OCI-LY1 (cell line): ENCODE measurements around the gene KCNIP3.

ENCODE experiments used
- H2AFZ ChIP-seq: fragments of 200-600 bp; sonication (generic), shearing (Covaris generic); 2 replicates; pipeline ENCODE4 v1.6.0; 2014; ENCODE audit warnings: antibody characterized with exemption, mild to moderate bottlenecking, low read length
- H3F3A ChIP-seq: fragments of 200-600 bp; sonication (generic), shearing (Covaris generic); 2 replicates; pipeline ENCODE4 v1.6.0; 2014; ENCODE audit warnings: mild to moderate bottlenecking, antibody characterized with exemption, low read length, moderate library complexity; ENCODE audit not compliant: insufficient read depth
- H3K27ac ChIP-seq: fragments of 200-600 bp; sonication (generic); 2 replicates; pipeline ENCODE4 v1.5.1; 2014; ENCODE audit warnings: low read length, mixed run types, mild to moderate bottlenecking, low read depth; ENCODE audit not compliant: poor library complexity, severe bottlenecking
- H3K27me3 ChIP-seq: fragments of 200-600 bp; sonication (generic); 2 replicates; pipeline ENCODE4 v1.6.0; 2014; ENCODE audit warnings: antibody characterized with exemption, mild to moderate bottlenecking, low read length, moderate library complexity; ENCODE audit not compliant: insufficient read depth
- H3K36me3 ChIP-seq: fragments of 200-600 bp; sonication (generic); 2 replicates; pipeline ENCODE4 v1.6.1; 2014; ENCODE audit warnings: mild to moderate bottlenecking, antibody characterized with exemption, low read length, moderate library complexity, mixed read lengths; ENCODE audit not compliant: insufficient read depth
- H3K4me1 ChIP-seq: fragments of 200-600 bp; sonication (generic); 2 replicates; pipeline ENCODE4 v1.5.1; 2014; ENCODE audit warnings: mild to moderate bottlenecking, low read length, moderate library complexity; ENCODE audit not compliant: insufficient read depth, severe bottlenecking
- H3K4me2 ChIP-seq: fragments of 200-600 bp; sonication (generic), shearing (Covaris generic); 2 replicates; pipeline ENCODE4 v1.6.1; 2014; ENCODE audit warnings: low read length
- H3K4me3 ChIP-seq: fragments of 200-600 bp; sonication (generic); 2 replicates; pipeline ENCODE4 v1.5.1; 2014; ENCODE audit warnings: low read length, low read depth, mild to moderate bottlenecking, mixed read lengths; ENCODE audit not compliant: poor library complexity, severe bottlenecking
- H3K79me2 ChIP-seq: fragments of 200-600 bp; shearing (Covaris generic); 2 replicates; pipeline ENCODE4 v1.6.1; 2016; ENCODE audit warnings: mixed run types, low read length, mixed read lengths; ENCODE audit not compliant: insufficient read depth
- H3K9ac ChIP-seq: fragments of 200-600 bp; sonication (generic), shearing (Covaris generic); 2 replicates; pipeline ENCODE4 v1.6.1; 2014; ENCODE audit warnings: mild to moderate bottlenecking, low read length, mixed read lengths
- H3K9me2 ChIP-seq: fragments of 200-600 bp; sonication (generic), shearing (Covaris generic); 2 replicates; pipeline ENCODE4 v1.6.1; 2014; ENCODE audit warnings: low read depth, mild to moderate bottlenecking, low read length, mixed read lengths
- H3K9me3 ChIP-seq: fragments of 200-600 bp; shearing (Covaris generic); 2 replicates; pipeline ENCODE4 v1.6.1; 2014; ENCODE audit warnings: low read length, mixed read lengths
- H4K20me1 ChIP-seq: fragments of 200-600 bp; sonication (generic), shearing (Covaris generic); 2 replicates; pipeline ENCODE4 v1.6.0; 2016; ENCODE audit warnings: mild to moderate bottlenecking, low read length; ENCODE audit not compliant: insufficient read depth
- CTCF ChIP-seq: fragments of 200-600 bp; sonication (generic), shearing (Covaris generic); IDR thresholded peaks from 2 replicates; pipeline ENCODE4 v1.5.1; 2017; ENCODE audit warnings: mild to moderate bottlenecking, antibody characterized with exemption, low read length, moderate library complexity, mixed read lengths
- EZH2 ChIP-seq: fragments of 200-600 bp; sonication (generic), shearing (Covaris generic); IDR thresholded peaks from 2 replicates; pipeline ENCODE4 v1.8.0; 2017; ENCODE audit warnings: borderline replicate concordance, mixed run types, mild to moderate bottlenecking, antibody characterized with exemption, low read length, moderate library complexity, mixed read lengths

Gene KCNIP3

DNA sequence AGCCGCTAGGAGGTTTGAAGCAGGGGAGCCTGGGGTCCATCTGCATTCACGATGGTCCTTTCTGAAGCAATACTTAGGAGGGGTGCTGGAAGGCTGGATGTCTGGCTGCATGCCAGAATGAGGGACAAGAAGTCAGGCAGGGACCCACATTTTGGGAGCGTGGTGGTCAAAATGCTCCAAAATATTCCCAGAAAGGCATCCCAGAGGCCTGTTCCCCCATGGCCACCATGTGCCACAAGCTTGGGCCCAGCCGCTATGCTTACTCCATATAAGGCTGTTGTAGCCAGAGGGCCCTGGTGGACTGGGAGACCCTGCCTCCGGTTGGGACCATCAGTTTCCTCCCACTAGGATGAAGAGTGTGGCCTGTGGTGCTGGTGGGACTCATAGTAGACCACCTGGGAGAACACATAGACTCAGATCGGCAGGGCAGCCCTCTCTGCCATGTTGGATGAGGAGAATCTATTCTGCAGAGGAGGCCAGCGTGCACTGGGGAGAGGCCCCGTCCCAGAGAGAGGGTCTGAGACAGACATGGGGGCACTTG lies 26.5 kb upstream of the KCNIP3 start:
- no peak overlapping the region for H3K27ac ChIP-seq

DNA sequence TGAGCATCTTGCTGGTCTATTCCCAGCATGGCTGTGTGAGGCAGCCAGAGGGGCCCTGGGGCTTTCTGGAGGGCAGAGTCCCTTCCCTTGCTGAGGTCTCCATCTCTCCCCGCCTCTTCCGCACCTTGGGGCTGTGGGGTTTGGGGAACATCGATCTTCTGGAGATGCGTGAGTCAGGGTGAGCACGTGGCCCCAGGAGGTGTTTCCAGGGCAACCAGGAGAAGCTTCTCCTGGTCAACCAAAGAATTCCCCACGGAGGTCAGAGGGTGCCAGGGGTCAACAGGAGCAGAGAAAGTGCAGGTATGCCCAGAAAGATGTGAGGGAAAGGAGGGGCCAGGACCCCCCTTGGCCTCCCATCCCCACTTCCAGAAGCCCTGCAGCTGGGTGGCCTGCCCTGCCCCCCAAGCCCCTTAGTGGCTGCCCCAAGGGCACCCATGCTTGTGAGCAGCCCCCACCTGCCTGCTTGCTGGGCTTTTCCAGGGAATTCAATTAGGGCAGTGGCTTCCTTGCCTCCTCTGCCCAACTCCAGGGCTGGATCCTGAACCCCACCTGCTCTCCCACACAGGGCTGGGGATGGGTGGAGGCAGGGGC lies 25.7 kb upstream of the KCNIP3 start:
- Histone ChIP-seq H3F3A (no peaks in the 10 kb centered on the region), H4K20me1 (no peaks in the 10 kb centered on the region), H3K9ac (no peak overlapping the region), H3K79me2 (no peaks in the 10 kb centered on the region), H3K4me2 (no peak overlapping the region), H3K9me3 (no peaks in the 10 kb centered on the region), H3K4me3 (no peak overlapping the region), H2AFZ (no peak overlapping the region), H3K27ac (no peak overlapping the region), H3K9me2 (no peaks in the 10 kb centered on the region), H3K27me3 (no peaks in the 10 kb centered on the region; the same call in 1 of the 2 replicates), H3K4me1 (no peaks in the 10 kb centered on the region), H3K36me3 (no peaks in the 10 kb centered on the region)
- TF ChIP-seq CTCF (no peak), EZH2 (no peak)

More for the DNA sequence above, 26.5 kb upstream of the KCNIP3 start:
- no peaks in the 10 kb centered on the region for H3F3A ChIP-seq
- H3K27me3 ChIP-seq: no peaks in the 10 kb centered on the region; the same call in 1 of the 2 replicates
- no peak overlapping the region for H3K4me3 ChIP-seq
- H3K9me2 ChIP-seq: no peaks in the 10 kb centered on the region
- H4K20me1 ChIP-seq: no peaks in the 10 kb centered on the region
- no peak overlapping the region for H3K9ac ChIP-seq
- no peaks in the 10 kb centered on the region for H3K36me3 ChIP-seq
- no peaks in the 10 kb centered on the region for H3K79me2 ChIP-seq
- no peaks in the 10 kb centered on the region for H3K9me3 ChIP-seq
- TF ChIP-seq CTCF: no peak
- no peak for TF ChIP-seq EZH2
- H3K4me1 ChIP-seq: no peaks in the 10 kb centered on the region
- no peak overlapping the region for H2AFZ ChIP-seq
- H3K4me2 ChIP-seq: no peak overlapping the region

- no peaks in the 10 kb centered on the region for H3K4me1 ChIP-seq
- no peaks in the 10 kb centered on the region for H4K20me1 ChIP-seq
- H3K27ac ChIP-seq: no peak overlapping the region
- no peak overlapping the region for H3K9ac ChIP-seq
- no peak overlapping the region for H2AFZ ChIP-seq
- H3K9me2 ChIP-seq: no peaks in the 10 kb centered on the region
- no peaks in the 10 kb centered on the region for H3K36me3 ChIP-seq
- no peaks in the 10 kb centered on the region; the same call in 1 of the 2 replicates for H3K27me3 ChIP-seq
- H3K4me3 ChIP-seq: no peak overlapping the region
- H3F3A ChIP-seq: no peaks in the 10 kb centered on the region
- TF ChIP-seq EZH2: no peak
- no peak for TF ChIP-seq CTCF
- H3K79me2 ChIP-seq: no peaks in the 10 kb centered on the region
- H3K9me3 ChIP-seq: no peaks in the 10 kb centered on the region
- no peak overlapping the region for H3K4me2 ChIP-seq
These were observed 24.8 kb upstream of the KCNIP3 start for GRCh38 chr2:95272299-95272751.
